Breast epithelium (tissue), 4 donors: ENCODE data around the gene LRP6. TPM values are rescaled to one million over a fixed set of nuclear protein-coding genes. Genes with fewer than 3 reads are reported as not detected.

Source experiments
- DNase-seq, 2 donors: peaks; one replicate each; pipeline ENCODE4 v3.0.0-alpha.2; 2019; ENCODE audit warnings: low spot score in 2 of 2
- H3K27ac ChIP-seq, 2 donors: fragments of 200-600 bp; sonication (generic) in 1 of 2; one replicate each; pipeline ENCODE4 v1.5.1; 2016 to 2019; ENCODE audit warnings: mild to moderate bottlenecking in 1 of 2
- H3K27me3 ChIP-seq, 2 donors: fragments of 200-600 bp; sonication (generic) in 1 of 2; one replicate each; pipeline versions ENCODE4 v1.5.1 to v1.6.0; 2017 to 2019; ENCODE audit warnings: control low read depth in 1 of 2, mild to moderate bottlenecking in 1 of 2
- H3K36me3 ChIP-seq: fragments of 200-600 bp; one replicate; pipeline ENCODE4 v1.5.1; 2019
- H3K4me1 ChIP-seq, 2 donors: fragments of 200-600 bp; sonication (generic); one replicate each; pipeline ENCODE4 v1.5.1; 2016 to 2019; ENCODE audit warnings: control low read depth in 1 of 2
- H3K4me3 ChIP-seq, 3 donors: fragments of 200-600 bp; sonication (generic); 1 replicate in 2 of 3; 2 replicates in 1 of 3; pipeline ENCODE4 v1.5.1; 2016 to 2019; ENCODE audit warnings: mild to moderate bottlenecking in 3 of 3, moderate library complexity in 2 of 3
- H3K9me3 ChIP-seq, 2 donors: fragments of 200-600 bp; sonication (generic) in 1 of 2; one replicate each; pipeline ENCODE4 v1.5.1; 2016 to 2019; ENCODE audit warnings: control low read depth in 1 of 2
- POLR2A ChIP-seq: fragments of 450-650 bp; IDR thresholded peaks from one replicate; pipeline ENCODE4 v1.6.1; 2016; ENCODE audit warnings: antibody characterized with exemption, mild to moderate bottlenecking, moderate library complexity
- POLR2AphosphoS5 ChIP-seq, 3 donors: sonication (generic); formaldehyde crosslinking; IDR thresholded peaks; one replicate each; pipeline ENCODE4 v1.6.1; 2017; ENCODE audit warnings: antibody characterized with exemption in 3 of 3
- intact Hi-C: fragments of 100-400 bp; cut with DNase I; formaldehyde crosslinking; loops from one replicate; pipeline ENCODE4 v1.15.1; 2023; ENCODE audit warnings: low total_unique reads
- total RNA-seq, 3 donors: library from RNA; depleted of rRNA; stranded (reverse); fragments of >200 nt; gene quantifications; one replicate each; pipeline ENCODE4 v1.1.0, GENCODE V29; 2016
- TF ChIP-seq, protein P1 (sequence below), 3 donors: fragments of 450-650 bp; IDR thresholded peaks; one replicate each; pipeline ENCODE4 v1.5.1; 2016 to 2017; ENCODE audit warnings: antibody characterized with exemption in 3 of 3, mild to moderate bottlenecking in 3 of 3, moderate library complexity in 3 of 3

The LRP6 gene
- total RNA-seq, 3 donors from 2014 or later = 28.6 to 69.1 (median 52.4) TPM

DNA sequence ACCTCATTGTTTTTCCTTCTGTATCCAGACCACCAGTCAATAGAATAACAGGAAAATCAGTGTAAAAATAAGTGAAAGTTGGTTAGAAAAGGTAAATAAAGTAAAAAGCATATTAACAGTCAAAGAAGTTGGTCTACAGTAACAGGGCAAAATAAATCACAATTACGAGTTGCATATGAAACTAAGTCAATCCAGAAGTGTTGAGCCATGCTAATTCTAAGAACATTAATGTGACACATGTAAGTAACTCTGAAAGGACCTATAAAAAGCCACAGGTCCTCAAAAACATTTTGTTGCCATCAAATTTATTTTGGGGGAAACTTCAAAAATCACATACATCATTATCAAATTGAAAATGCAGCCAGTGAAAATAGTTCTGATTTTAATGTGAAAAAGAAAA lies 56.4 kb downstream of the LRP6 start:
- Histone ChIP-seq H3K36me3 (no peaks in the 10 kb centered on the region), H3K9me3 (no peaks in the 10 kb centered on the region), H3K4me1 (no peaks in the 10 kb centered on the region), H3K4me3 (no peak overlapping the region), H3K27me3 (no peaks in the 10 kb centered on the region), H3K27ac (no peak overlapping the region)
- no peak for DNase-seq
- intact Hi-C loops = no loop called here
- TF ChIP-seq POLR2A (no peak), POLR2AphosphoS5 (IDR thresholded peaks at IDR 0.05) (no peak)
- TF ChIP-seq, protein P1, sequence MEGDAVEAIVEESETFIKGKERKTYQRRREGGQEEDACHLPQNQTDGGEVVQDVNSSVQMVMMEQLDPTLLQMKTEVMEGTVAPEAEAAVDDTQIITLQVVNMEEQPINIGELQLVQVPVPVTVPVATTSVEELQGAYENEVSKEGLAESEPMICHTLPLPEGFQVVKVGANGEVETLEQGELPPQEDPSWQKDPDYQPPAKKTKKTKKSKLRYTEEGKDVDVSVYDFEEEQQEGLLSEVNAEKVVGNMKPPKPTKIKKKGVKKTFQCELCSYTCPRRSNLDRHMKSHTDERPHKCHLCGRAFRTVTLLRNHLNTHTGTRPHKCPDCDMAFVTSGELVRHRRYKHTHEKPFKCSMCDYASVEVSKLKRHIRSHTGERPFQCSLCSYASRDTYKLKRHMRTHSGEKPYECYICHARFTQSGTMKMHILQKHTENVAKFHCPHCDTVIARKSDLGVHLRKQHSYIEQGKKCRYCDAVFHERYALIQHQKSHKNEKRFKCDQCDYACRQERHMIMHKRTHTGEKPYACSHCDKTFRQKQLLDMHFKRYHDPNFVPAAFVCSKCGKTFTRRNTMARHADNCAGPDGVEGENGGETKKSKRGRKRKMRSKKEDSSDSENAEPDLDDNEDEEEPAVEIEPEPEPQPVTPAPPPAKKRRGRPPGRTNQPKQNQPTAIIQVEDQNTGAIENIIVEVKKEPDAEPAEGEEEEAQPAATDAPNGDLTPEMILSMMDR (IDR thresholded peaks at IDR 0.05) = no peak

DNA sequence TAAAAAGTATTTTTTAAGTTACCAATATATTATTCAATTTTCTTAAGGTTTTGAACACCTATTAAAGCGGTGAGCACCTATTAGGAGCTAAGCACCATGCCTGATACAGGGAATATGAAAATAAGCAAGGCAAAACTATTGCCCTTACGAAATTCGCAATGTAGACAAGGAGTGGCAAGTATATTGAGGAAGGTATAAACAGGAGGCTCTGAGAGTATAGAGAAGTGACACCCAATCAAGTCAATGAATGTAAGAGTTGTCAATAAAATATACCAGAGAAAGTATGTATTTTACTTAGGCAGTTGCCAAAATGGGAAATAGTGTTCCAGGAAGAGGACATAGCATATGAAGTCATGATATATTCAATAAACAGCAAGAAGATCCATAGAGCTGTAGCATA lies 57.2 kb downstream of the LRP6 start:
- Histone ChIP-seq H3K36me3 (no peaks in the 10 kb centered on the region), H3K4me3 (no peak overlapping the region), H3K9me3 (no peaks in the 10 kb centered on the region), H3K27ac (no peak overlapping the region), H3K4me1 (no peaks in the 10 kb centered on the region), H3K27me3 (no peaks in the 10 kb centered on the region)
- intact Hi-C loops = no loop called here
- no peak for TF ChIP-seq POLR2AphosphoS5 (IDR thresholded peaks at IDR 0.05)
- TF ChIP-seq, protein P1 (IDR thresholded peaks at IDR 0.05) = no peak
- no peak for TF ChIP-seq POLR2A
- no peak for DNase-seq

DNA sequence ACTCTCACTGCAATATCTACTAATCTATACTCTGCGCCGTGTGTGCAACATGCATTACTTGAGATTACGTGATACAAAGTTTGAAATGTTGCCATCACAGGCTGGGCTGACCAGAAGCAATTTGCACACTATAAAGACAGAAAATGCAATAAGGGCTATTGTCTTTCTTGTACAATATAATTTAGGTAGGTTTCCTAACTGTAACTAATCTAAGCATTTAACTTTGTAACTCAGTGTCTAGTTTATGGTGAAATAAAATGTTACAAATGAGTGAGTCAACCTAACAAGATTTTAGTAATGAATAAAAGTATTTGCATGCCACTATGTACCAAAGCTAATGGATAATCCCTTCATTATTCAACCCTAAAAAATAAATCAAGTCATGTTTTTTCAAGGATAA lies 57.8 kb downstream of the LRP6 start:
- intact Hi-C loops = no loop called here
- H3K4me1 ChIP-seq = no peaks in the 10 kb centered on the region
- H3K36me3 ChIP-seq = no peaks in the 10 kb centered on the region
- H3K4me3 ChIP-seq = no peak overlapping the region
- H3K9me3 ChIP-seq = no peaks in the 10 kb centered on the region
- TF ChIP-seq, protein P1 (IDR thresholded peaks at IDR 0.05) = no peak
- TF ChIP-seq POLR2A (no peak), POLR2AphosphoS5 (IDR thresholded peaks at IDR 0.05) (no peak)
- no peak for DNase-seq
- H3K27ac ChIP-seq = no peak overlapping the region
- no peaks in the 10 kb centered on the region for H3K27me3 ChIP-seq

DNA sequence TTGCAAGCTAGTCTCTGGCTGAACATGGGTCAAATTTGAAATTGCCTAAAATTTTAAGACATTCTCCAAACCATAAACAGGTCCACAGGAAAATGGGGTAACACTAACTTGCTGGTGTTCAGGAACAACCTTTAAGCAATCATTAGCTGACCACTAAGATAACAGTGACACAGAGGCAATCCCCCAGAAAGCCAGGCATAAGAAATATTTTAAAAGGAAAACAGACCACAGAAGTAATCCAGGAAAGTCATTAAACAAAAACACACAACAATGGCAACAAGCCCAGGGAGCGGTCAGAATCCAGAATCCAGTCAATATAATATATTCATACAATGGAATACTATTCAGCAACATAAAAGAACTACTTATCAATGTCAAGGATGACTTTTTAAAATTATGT lies 59.1 kb downstream of the LRP6 start:
- no peaks in the 10 kb centered on the region for H3K27me3 ChIP-seq
- no peaks in the 10 kb centered on the region for H3K9me3 ChIP-seq
- DNase-seq = no peak
- H3K36me3 ChIP-seq = no peaks in the 10 kb centered on the region
- intact Hi-C loops = no loop called here
- H3K4me3 ChIP-seq = no peak overlapping the region
- H3K4me1 ChIP-seq = no peaks in the 10 kb centered on the region
- H3K27ac ChIP-seq = no peak overlapping the region
- no peak for TF ChIP-seq POLR2AphosphoS5 (IDR thresholded peaks at IDR 0.05)
- no peak for TF ChIP-seq POLR2A
- TF ChIP-seq, protein P1 (IDR thresholded peaks at IDR 0.05) = no peak

DNA sequence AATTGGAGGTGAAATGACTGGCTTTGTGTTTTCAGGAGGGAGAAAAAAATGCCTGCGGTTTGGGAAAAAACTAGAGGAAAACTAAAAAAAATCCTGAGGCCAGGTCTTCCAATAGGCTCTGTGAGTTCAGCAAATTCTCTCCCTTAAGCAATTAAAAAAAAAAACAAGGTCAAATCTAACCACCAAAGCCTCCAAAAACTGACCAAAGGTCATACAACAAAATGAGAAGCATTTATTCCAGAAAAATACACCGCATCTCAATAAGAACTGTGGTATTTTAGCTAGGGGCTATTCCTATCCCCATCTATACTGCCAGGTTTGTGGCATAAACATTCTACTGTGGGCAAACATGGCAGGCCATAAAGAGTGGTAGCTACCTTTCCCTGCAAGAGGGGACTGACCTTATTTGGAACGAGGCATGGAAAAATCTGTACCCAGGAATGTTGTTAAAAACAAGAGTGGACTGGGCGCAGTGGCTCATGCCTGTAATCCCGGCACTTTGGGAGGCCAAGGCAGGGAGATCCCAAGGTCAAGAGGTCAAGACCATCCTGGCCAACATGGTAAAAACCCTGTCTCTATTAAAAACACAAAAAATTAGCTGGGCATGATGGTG lies 60.0 kb downstream of the LRP6 start:
- intact Hi-C loops = no loop called here
- Histone ChIP-seq H3K27me3 (no peaks in the 10 kb centered on the region), H3K36me3 (no peaks in the 10 kb centered on the region), H3K27ac (no peak overlapping the region), H3K9me3 (no peaks in the 10 kb centered on the region), H3K4me1 (no peaks in the 10 kb centered on the region), H3K4me3 (no peak overlapping the region)
- no peak for DNase-seq
- TF ChIP-seq POLR2A (no peak), POLR2AphosphoS5 (IDR thresholded peaks at IDR 0.05) (no peak)
- TF ChIP-seq, protein P1 (IDR thresholded peaks at IDR 0.05) = no peak
